ENCODE data around the gene NACC2. TPM values are rescaled to one million over a fixed set of nuclear protein-coding genes. Genes with fewer than 3 reads are reported as not detected.

NACC2 gene
- total RNA-seq, 2 experiments from 2014 or later = 8.1 to 8.5 TPM

Other genes starting within 250 kb of the NACC2 start
- 10 to 100 TPM; 43.2 to 46.0 TPM for gene CAMSAP1, start 187.7 kb downstream of the NACC2 start, total RNA-seq
- 10 to 100 TPM; 41.3 to 42.0 TPM for gene UBAC1, start 133.9 kb downstream of the NACC2 start, total RNA-seq
- 10 to 100 TPM; 28.0 to 28.4 TPM for gene TMEM250, start 23.6 kb upstream of the NACC2 start, total RNA-seq
- not detected for gene LHX3, start 109.8 kb upstream of the NACC2 start, total RNA-seq
- gene QSOX2, start 150.5 kb upstream of the NACC2 start, total RNA-seq = 10 to 100 TPM; 19.0 to 19.4 TPM
- gene CCDC187, start 208.8 kb upstream of the NACC2 start, total RNA-seq = not detected
- 10 to 100 TPM; 10.6 to 11.3 TPM for gene GPSM1, start 232.2 kb upstream of the NACC2 start, total RNA-seq